C4-2B (cell line): ENCODE data around the gene TMEM40.

Experiments
- H3K27ac ChIP-seq: fragments of 450-650 bp; 2 replicates; pipeline ENCODE4 v1.5.1; 2017
- ZFX ChIP-seq: fragments of 450-650 bp; IDR thresholded peaks from 2 replicates; pipeline ENCODE4 v1.6.1; 2017
- TF ChIP-seq, protein P1 (sequence below): fragments of 450-650 bp; conservative IDR thresholded peaks from 2 replicates; pipeline ENCODE4 v1.5.1; 2017; ENCODE audit warnings: mild to moderate bottlenecking

TMEM40 gene

DNA sequence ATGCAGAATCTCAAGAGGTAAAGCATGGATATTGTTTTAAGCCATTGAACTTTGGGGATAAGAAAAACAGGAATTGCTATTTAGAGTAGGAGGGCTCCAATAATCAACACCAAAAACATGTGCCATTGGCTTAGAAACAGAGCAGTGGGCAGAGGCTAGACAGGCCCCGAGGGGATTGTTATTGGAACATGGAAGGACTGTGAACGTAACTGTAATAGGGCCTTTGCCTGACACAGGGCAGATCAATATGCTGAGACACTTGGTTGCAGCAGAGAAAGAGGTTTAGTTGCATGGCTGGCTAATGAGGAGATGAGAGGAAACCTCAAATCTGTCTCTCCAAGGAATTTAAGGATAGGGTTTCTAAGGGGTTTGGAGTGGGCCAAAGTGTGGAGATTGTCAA lies 58.3 kb downstream of the TMEM40 start:
- TF ChIP-seq, protein P1, sequence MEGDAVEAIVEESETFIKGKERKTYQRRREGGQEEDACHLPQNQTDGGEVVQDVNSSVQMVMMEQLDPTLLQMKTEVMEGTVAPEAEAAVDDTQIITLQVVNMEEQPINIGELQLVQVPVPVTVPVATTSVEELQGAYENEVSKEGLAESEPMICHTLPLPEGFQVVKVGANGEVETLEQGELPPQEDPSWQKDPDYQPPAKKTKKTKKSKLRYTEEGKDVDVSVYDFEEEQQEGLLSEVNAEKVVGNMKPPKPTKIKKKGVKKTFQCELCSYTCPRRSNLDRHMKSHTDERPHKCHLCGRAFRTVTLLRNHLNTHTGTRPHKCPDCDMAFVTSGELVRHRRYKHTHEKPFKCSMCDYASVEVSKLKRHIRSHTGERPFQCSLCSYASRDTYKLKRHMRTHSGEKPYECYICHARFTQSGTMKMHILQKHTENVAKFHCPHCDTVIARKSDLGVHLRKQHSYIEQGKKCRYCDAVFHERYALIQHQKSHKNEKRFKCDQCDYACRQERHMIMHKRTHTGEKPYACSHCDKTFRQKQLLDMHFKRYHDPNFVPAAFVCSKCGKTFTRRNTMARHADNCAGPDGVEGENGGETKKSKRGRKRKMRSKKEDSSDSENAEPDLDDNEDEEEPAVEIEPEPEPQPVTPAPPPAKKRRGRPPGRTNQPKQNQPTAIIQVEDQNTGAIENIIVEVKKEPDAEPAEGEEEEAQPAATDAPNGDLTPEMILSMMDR = no peak
- no peak for TF ChIP-seq ZFX

DNA sequence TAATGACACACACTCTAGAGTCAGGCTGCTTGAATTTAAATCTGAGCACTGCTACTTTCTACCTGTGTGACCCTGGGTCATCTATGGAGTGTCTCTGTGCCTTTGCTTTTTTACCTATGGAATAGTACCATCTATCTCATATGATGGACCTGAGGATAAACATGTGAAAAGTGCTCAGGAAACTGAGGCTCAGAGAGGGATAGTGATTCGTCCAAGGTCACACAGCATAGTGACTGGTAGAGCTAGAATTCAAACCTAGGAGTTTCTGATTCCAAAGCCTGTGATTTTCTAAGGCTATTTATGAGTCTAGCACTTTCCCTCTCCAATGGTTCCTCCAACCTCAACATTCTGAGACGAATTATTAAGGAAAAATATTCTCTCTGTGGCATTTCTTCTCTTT lies 63.1 kb downstream of the TMEM40 start:
- TF ChIP-seq, protein P1 = no peak
- no peak for TF ChIP-seq ZFX
- H3K27ac ChIP-seq = no peak overlapping the region

More for the DNA sequence above, 58.3 kb downstream of the TMEM40 start:
- no peak overlapping the region for H3K27ac ChIP-seq

DNA sequence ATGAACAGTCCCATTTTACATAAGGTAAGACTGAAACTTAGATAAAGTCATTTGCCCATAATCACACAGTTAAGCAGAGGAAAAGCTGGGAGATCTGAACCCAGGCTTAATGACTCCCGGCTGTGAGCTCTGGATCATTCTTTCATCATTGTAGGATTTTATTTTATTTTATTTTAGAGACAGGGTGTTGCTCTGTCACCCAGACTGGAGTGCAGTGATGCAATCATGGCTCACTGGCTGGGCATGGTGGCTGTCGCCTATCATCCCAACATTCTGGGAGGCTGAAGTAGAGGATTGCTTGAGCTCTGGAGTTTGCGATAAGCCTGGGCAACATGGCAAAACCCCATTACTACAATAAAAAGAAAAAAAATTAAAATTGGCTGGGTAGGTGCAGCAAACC lies 63.9 kb downstream of the TMEM40 start:
- TF ChIP-seq, protein P1 = no peak
- TF ChIP-seq ZFX = no peak
- no peak overlapping the region for H3K27ac ChIP-seq

DNA sequence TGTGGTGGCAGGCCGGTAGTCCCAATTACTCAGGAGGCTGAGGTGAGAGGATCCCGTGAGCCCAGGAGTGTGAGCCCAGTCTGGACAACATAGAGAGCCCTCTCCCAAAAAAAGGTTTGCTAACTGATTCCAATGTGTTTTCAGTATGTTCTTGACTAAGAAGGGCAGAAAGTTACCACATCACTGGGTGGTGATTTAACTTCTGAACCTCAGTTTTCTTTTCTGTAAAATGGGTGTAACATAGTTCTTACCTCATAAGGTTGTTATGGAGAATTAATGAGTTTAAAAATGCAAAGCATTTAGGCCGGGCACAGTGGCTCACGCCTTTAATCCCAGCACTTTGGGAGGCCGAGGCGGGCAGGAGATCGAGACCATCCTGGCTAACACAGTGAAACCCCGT lies 66.6 kb downstream of the TMEM40 start:
- no peak overlapping the region for H3K27ac ChIP-seq
- TF ChIP-seq, protein P1 = no peak
- TF ChIP-seq ZFX = no peak

DNA sequence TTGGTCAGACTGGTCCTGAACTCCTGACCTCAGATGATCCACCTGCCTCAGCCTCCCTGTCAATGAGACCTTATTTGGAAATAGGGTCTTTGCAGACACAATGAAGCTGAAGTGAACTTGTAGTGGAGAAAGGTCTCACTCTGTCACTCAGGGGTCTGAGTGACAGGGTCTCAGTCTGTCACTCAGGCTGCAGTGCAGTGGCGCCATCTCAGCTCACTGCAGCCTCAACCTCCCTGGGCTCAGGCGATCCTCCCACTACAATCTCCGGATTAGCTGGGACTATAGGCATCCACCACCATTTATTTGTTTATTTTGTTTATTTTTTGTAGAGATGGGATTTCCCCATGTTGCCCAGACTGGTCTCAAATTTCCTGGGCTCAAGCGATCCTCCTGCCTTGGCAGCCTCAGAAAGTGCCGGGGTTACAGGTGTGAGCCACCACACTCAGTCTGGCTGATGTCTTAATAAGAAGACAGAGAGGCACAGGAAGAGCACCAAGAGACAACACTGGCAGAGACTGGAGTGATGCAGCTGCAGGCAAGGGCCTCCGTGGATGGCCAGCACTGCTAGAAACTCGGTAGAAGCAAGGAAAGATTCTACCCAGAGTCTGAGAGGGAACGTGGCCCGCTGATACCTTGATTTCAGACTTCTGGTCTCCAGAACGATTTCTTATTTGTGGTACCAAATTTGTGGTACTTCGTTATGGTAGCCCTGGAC lies 68.9 kb downstream of the TMEM40 start:
- no peak overlapping the region for H3K27ac ChIP-seq
- no peak for TF ChIP-seq ZFX
- TF ChIP-seq, protein P1 = no peak

DNA sequence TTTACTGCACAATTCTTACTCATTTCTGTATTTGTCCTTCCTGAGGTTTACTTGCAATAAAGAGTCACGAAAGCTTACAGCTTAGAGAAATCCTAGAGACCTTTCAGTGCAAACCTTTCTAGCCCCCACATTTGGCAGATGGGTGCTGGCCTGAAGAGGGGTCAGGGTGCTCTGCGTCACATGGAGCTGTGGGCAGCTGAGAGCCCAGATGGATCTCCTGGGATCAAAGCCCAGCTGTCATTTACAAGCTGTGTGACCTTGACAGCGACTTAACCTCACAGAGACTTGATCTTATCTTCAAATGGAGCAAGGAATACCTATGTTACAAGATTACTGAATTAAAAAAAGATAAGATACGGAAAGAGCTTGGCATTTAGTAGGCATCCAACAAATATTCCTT lies 71.1 kb downstream of the TMEM40 start:
- no peak for TF ChIP-seq ZFX
- TF ChIP-seq, protein P1 = no peak
- H3K27ac ChIP-seq = no peak overlapping the region

DNA sequence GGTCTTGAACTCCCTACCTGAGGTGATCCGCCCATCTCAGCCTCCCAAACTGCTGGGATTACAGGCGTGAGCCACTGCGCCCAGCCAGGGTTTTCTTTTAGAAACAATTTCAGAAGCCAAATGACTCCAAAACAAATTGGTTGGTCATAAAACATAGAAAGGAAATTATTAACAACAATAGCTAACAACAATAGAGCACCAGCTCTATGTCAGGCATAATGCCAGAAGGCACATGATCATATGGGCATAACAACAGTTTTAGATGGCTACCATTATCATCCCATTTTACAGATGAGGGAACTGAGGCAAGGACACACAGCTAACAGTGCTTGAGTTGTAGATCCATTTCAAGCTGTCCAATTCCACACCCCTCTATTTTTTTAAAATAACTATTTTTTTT lies 73.0 kb downstream of the TMEM40 start:
- TF ChIP-seq, protein P1 = no peak
- no peak overlapping the region for H3K27ac ChIP-seq
